ENCODE measurements around the gene TSC1.

TSC1 gene

DNA sequence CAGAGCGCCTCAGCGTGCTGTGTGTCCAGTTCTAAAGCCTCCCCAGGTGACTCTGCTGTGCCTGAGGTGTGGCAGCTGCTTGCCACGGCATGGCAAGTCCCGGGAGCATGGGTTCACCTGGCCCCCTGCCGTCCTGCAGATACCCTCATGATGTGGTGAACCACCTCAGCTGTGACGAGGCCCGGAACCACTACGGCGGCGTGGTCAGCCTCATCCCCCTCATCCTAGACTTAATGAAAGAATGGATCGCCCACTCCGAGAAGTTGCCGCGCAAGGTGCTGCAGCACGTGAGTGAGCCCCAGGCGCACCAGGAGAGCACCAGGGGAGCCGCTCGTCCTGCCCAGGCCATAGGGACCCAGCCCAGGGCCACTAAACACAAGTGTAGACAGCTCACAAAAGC, 56.3 kb downstream of the TSC1 start:
- no peak for DNase-seq (ENCODE audit: low read depth)

DNA sequence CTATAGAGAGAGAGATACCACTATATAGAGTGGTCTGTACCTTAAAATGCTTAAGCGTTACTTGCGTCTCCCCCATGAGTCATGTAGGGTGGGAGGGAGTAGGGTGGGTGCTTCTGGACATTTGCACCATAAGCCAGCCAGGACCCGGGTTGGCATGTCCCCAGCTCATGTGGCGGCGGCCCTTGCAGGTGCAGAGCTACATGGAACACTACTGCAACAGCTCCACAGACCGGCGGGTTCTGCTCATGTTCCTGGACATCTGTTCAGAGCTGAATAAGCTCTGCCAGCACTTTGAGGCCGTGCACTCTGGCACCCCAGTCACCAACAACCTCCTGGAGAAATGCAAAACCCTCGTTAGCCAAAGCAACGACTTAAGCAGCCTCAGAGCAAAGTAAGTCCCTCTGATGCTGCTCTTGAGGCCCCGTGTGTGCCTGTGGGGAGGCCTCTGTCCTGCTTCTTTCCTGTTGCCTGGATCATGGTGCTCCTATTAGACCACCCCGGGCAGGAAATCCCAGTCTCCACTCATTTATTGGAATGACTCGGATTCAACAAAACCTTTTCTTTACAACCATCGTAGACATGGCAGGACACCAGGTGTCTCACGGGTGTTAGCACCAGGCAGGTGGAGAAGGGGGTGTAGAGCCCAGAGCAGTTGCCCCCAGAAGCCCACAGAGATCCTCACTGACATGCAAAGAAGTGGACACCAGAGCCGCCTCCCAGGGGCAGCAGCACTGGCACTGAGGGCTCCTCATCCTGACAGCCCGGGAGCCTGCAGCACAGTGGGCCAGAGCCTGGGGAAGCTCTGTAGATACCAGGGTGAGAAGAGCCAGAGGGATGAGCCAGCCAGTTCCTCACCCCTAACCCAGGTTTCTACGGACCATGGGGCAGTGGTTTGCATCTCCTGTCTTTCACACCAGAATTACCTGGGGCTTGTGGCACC, 57.0 kb downstream of the TSC1 start:
- no peak for DNase-seq (ENCODE audit: low read depth)

DNA sequence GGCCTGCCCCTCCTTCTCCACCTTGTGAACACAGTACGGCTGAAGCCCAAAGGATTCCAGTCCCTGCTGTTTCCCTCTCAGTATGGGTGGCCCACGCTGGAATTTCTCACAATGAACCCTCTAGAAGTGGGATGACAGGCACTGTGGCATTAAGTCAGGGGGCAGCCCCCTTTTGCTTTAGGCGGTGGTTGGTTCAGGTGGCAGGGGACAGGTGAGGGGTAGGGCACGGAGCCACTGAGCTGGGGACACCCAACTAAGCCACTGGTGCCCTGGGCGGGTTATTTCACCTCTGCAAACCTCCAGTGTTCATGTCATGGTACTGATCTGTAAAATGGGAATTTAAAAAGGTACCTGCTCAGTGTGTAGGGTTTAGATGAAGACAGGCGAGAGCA, 58.1 kb downstream of the TSC1 start:
- DNase-seq (ENCODE audit: low read depth): no peak

DNA sequence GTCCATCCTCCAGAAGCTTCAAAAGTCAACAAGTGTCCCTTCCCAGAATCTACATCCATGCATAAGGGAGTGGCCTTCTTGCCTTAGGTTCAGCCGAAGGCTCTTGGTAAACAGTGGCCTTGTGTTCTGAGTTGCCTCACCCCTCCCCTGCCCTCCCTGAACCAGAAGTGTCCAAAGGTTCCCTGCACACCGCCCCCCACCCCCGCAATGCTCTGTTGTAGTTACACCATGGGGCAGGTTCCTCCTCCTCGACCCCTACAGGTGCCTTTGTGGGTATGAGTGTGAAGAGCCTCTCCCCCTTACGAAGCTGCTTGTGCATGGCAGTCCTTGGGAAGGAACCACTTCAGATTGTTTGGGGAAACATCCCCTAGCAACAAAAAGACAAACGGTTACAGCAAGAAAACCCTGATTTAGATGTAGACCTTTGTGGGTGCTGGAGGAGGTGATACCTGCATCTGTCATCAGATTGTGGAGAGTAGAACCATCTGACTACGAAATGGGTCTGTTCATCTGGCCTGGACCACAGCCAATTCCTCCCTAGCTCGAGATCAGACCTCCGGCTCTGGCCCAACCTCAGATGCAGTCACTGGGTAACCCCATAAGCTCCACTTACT, 58.6 kb downstream of the TSC1 start:
- DNase-seq (ENCODE audit: low read depth): no peak

DNA sequence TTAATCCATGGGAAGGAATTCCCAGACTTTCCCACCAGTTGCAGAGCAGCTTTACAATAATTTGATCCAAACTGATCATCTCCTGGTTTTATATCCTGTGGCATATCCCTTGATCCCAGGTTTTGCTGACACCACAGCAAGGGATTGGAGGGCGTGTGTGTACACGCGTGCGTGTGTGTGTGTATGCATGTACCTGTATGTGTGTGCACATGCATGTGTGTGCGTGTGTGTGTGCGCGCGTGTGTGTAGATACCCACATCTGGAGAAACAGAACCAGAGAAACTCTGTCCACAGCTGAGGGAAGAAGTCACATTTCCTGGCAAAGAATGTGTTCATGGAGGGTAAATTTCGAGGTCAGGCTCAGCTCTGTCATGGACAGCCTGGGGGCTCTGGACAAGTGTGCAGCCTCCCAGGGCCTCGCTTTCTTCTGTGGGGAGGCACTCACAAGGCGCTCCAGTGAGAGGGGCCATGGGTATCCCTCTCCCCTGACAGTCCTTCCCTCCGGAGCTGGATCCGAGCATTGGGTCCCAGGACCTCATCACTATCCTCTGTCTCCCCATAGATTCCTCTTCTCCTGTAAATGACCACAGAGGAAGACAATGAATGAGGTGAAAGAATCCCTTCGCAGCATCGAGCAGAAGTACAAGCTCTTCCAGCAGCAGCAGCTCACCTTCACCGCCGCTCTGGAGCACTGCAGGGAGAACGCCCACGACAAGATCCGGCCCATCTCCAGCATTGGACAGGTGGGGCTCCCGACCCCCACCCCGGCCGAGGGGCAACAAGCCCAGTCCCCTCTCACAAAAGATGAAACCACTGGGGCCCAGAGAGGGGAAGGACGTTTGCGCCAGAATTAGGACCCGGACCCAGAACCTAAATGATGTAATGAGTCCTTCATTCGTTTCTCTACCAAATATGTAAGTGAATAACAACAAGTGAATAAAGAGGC, 60.8 kb downstream of the TSC1 start:
- no peak for DNase-seq (ENCODE audit: low read depth)

DNA sequence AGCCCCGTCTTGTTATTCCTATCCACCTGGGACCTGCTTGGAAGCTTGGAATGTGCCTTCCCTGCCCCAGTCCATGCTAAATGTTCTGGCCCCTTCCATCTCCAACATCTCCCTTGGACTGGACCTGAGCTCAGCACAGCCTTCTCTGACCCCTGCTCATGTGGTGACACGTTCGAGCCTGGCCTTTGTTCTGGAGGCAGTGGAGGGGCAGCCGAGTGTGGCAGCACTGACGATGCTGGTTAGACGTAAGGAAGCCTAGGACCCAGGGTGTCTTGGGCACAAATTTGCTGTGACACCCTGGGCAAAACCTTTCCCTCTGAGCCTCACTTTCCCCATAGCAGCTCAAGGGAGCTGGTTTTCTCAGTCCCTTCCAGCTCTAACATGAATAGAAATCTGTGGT, 61.8 kb downstream of the TSC1 start:
- no peak for DNase-seq (ENCODE audit: low read depth)

DNA sequence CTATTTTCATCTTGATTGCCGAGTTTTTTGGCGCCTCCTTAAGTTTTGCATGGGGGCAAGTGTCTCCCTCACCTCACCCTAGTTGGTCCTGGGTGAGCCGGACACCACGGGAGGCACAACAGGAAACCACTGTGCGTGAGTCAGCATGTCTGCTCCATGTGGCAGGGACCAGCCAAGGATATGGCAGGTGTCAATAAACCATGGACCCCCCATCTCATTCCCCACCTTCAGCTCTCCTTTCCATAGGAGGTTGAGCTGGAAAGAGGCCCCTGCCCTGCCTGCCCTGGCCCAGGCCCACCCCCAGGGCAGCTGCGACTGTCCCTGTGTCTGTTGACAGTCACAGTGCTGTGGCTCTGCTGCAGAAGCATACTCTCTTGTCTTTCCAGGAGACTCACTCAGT, 62.6 kb downstream of the TSC1 start:
- no peak for DNase-seq (ENCODE audit: low read depth)

DNA sequence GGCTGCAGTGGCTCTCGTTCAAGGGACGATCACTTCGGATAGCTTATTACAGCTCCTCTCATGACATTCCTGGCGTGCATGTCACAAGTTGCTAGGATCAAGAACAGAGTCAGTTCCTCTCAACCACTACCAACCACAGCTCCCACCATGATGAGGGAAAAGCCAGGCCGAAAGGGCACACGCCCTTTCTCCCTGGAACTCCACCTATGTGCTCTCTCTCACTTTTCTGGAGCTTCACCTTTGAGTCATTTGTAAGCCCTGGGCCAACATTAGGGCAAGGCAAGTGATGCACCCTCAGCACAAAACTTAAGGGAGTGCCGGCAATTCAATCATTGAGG, 64.1 kb downstream of the TSC1 start:
- DNase-seq (ENCODE audit: low read depth): no peak

DNA sequence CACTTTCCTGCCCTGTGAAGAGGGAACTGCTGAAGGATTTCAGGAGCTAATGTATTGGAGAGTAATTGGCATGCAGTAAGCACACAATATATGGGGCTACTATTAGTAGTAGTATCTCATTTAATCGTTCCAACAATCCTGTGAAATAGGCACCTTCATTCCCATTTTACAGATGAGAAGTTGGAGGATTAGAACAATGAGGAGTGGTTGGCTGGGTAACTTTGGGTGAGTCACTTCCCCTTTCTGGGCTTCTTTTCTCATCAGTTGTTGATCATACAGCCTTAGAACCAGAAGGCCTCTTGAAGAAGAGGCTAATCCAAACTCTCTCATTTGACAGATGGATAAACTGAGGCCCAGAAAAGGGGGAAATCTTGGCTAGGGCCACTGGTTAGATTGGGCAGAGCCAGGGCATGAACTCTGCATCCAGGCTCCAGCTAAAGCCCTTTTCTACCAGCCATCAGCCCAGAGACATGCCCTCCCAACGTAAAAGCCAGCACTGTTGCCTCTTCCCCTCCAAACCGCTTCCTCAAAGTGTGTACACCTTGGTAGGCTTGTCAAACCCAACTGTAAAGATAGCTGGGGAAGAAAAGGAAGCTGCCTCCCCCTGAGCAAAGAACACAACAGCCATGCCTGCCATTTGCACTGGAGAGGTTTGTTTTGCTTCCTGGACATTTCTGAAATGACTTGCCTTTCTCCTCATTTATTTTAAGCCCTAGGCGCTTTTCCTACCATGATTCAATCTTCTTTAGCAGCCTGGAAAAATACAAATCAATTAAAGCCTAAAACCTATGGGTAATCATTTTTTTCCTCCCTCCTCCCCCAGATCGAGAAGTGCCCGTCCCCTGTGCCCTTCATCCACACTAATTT, 64.7 kb downstream of the TSC1 start:
- no peak for DNase-seq (ENCODE audit: low read depth)

DNA sequence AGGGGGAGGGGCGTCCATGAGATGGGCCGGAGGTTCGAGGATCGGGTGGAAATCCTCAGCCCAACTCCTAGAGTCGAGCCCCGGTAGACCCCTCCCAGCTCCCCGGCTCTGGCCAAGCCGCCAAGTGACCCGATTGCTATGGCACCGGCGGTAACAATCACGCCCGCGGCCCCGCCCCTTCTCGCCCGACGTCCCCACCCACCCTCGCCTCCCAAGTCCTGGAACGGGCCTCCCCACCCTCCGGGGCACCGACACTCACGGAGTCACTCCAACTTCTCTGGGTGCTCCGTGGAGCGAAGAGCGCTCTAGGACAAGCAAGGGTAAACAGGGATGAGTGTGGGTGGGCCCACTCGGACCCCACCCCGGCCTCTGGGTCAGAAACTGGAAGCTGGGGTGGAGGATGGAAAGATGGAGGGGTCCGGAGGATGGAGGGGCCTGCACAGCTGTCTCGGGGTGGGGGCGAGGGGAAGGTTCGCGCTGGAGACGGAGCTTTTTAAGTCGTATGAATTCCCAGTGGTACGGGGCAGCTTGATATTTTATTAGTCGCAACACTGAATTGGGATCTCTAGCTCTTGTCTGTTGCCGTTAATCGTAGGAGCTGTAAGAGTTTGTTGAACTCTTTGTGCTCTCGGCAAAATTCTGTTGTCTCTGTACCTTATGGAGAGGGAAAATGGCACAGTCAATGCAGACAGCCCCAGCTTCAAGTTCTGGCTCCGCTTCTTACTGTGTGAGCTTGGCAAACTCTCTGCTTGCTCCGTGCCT, 65.5 kb downstream of the TSC1 start, which contains the start of gene SPACA9:
SPACA9 (plus strand) TSS at position 204 of the 762 bp plus-strand sequence. CDS start 5,050 bp downstream, outside the sequence.
- DNase-seq (ENCODE audit: low read depth): no peak

DNA sequence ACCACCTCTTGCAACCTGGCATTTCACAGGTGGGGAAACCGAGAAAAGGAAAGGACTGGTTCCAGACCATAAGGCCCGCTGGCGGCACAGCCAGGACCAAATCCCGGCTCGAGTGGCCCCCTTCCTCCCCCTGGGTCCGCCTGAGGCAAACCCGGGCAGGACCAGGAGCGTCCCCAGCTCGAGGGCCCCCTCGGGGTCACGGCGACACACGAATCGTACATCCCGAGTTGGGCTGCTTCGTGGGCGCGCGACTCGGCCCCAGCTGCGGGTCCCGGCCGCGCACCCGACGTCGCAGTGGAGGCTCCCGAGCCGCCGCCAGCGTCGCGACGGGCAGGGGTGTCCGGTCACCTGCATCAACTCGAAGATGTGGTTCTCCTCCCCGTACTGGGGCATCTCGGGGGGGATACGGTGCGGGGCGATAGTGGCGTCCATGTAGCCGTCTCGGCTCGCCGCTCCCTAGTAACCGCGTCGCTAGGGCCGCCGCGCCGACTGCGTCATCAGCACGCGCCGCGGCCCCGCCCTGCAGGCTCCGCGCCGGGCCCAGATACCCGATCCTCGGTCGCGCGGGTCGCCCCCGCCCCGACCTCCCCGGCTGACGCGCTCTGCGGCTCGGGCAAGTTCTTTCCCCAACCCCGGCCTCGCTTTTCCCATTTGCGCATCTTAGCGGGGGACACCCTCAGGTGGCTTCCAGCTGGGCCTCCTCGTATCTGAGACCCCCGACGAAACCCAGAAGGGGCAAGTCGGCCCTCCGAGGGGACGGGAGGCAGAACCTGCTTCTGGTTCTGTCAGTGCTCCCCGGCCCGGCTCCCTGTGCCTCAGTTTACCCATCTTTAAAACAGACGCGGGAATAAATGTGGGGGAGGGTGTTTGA, 66.4 kb downstream of the TSC1 start, which contains the start of gene AK8:
AK8 (minus strand) TSS at position 461 of the 871 bp plus-strand sequence; CDS start at position 432, 29 bp downstream.
- DNase-seq (ENCODE audit: low read depth): no peak

DNA sequence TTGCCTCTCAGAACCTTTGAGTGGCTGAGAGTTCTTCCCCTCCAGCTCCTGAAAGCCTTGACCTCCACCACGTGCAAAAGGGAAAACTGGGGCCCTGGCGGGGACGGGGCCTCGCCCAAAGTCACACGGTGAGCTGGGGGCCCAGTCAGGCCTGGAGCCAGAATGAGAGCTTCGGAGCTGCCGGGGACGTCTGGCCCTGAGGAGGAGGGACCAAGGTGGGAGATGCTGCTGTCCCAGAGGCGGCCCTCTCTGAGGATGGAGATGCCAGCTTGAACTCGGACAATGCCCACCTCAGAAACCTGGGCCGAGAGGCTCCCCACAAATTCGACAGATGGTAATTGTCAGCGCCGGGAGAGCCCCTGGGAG, 67.0 kb downstream of the TSC1 start:
- DNase-seq (ENCODE audit: low read depth): no peak

DNA sequence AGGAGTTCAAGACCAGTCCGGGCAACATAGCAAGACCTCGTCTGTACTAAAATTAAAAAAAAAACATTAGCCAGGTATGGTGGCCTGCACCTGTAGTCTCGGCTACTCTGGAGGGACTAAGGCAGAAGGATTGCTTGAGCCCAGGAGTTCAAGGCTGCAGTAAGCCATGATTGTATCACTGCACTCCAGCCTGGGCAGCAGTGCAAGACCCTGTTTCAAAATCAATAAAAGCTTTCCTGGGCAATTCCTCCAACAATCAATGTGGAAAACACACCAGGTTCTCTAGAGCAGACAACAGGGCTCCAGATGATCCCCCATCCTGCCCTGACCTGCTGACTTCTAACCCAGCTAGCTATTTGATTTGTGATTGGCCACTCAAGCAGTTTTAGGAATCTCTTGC, 67.6 kb downstream of the TSC1 start:
- no peak for DNase-seq (ENCODE audit: low read depth)

DNA sequence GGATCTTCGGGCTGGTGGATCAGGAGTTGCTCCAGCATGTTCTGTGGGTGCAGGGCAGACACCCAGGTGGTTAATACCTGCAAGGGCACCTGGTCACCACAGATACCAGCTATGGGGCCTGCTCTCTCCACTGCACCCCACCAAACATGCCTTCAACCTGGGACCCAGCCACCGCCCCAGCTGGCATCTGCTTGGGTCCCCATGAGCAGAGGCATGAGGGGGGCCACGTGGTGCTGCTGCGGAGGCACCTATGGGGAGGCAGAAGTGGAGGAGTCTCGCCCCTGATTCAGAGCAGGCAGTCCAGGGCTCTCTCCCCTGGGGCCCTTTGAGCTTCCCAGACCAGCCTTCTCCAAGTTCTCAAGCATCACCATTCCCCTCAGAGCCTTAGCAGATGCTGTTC, 69.3 kb downstream of the TSC1 start:
- DNase-seq (ENCODE audit: low read depth): no peak

DNA sequence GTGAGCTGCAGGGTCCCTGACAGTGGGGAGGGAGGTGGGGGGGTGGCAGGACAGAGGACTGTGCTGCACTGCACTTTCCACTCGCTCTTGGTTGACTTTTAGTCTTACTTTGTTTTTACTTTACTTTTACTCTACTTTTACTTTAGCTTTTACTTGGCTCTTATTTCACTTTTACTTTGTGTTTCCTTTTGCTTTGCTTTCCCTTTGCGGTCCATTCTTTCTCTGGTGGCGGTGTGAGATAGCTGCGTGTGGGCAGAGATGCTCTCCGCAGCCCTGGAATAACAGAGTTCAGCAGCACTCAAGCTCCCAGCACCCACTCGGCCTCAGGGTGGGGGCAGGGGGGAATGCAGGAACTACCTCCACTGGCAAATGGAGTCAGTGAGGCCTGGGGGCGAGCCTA, 71.0 kb downstream of the TSC1 start:
- DNase-seq (ENCODE audit: low read depth): no peak

DNA sequence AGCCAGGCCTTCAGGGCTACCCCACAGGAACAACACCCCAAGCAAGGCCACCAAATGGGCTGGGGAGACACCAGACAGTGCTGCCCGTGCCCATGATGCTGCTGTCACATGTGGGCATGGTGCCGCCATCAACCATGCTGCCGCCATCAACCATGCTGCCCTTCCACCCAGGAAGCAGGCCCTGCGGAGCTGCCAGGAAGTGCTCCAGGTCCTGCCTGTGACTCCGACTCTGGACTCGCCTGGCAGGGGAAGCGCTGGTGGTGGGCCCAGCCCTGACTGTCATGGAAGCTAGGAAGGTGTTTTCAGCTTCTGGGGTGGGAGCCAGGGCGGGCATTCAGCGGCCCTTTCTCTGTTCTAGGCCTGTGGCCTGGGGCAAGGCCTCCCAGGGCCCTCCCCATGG, 75.2 kb downstream of the TSC1 start:
- DNase-seq (ENCODE audit: low read depth): no peak

DNA sequence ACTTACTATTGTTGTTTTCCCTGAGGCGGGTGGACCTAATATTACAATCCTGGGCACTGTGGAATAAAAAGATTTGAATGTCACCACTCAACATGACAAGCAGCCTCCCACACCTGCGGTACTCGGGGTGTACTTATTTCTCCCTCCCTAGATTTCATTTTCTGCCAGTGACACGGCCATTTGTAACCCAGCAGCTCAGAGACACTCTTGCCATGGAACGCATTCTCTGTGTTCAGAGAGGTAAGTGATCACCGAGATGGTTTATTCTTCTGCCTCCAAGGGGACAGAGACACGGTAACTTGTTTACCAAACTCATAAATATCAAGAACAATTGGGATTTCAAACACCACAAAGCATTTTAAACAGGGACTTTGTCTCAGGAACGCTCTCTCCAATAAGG, 77.5 kb downstream of the TSC1 start:
- DNase-seq (ENCODE audit: low read depth): no peak

DNA sequence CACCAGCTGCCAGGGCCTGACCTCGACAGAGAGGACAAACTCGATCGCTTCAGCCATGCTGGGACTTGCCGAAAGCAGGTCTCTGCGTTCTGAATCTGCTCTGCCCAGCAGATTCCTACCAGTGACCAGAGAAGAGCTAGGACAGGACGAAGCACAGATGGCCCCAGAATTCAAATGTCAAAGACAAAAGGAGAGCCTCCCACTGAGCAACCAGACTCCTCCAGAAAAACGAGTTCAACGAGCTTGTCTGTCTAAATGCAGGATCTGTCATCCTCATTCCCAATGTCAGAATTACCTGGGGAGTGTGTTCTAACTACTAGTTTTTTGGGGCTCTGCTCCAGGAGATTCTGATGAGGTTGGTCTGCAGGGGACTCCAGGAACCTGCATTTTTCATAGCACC, 79.7 kb downstream of the TSC1 start:
- no peak for DNase-seq (ENCODE audit: low read depth)

DNA sequence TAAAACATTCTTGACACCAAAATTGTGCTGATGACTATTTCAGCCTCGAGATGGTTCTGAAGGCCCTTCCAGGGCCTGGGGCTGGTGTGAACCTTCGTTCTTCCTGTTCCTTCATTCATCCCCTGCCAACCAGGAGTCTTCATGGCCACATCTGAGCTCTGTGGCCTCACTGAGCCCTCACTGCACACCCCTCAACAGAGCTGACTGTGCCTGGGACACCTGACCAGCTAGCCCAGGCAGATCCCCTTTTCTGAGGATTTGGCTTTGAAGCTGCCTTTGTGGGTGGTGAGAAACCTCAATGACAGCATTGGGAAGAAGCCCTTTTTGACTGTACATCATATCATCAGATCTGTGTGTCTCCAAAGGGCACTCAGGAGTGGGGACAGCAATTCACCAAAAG, 80.1 kb downstream of the TSC1 start:
- DNase-seq (ENCODE audit: low read depth): no peak

DNA sequence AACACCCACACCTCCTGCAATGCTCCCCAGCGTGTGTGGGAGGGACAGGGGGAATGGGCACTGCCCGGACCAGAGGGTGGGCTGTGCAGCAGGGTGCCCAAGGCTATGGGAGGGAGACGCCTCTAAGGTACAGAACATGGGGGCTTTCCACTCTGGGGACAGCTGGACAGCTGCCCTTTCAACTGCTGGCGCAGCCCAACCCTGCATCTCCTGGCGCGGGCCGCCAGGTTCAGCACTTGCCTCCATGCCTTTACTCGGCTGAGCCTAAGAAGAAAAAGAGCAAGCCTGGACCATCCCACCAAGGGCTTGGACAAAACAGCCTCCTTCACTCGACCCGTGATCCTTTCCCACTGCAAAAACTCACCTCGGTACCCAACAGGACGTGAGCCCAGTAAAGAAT, 81.3 kb downstream of the TSC1 start:
- no peak for DNase-seq (ENCODE audit: low read depth)
